ENCODE data around the gene ATP5PF. TPM values are rescaled to one million over a fixed set of nuclear protein-coding genes. Genes with fewer than 3 reads are reported as not detected.

The ATP5PF gene
- total and polyA plus RNA-seq, 2 donors (not counting 3 experiments of a cell fraction or from before 2014, with no cell fraction given), result 132 to 194 TPM

- FAIRE-seq (no peak), DNase-seq (ENCODE audit: low read depth, low spot score) (peak; percentile 66)
- Histone ChIP-seq H3K36me3 (ENCODE audit: control insufficient read depth in 2 of 2, extremely low read depth in 1 of 2, insufficient read depth in 2 of 2, low read length in 2 of 2) (no peaks in the 10 kb centered on the region), H3K4me2 (ENCODE audit: insufficient read depth, low read length) (no peak overlapping the region), H3K4me1 (ENCODE audit: control insufficient read depth, extremely low read depth, insufficient read depth, low read length) (no peaks in the 10 kb centered on the region), H3K9me1 (replicated peaks; ENCODE audit: control insufficient read depth, extremely low read depth, insufficient read depth, low read length) (no peaks in the 10 kb centered on the region), H2AFZ (ENCODE audit: low read depth, low read length) (no peak overlapping the region), H3K27me3 (ENCODE audit: control insufficient read depth in 2 of 2, insufficient read depth in 2 of 2, low read length in 2 of 2) (no peaks in the 10 kb centered on the region), H3K9me3 (replicated peaks; ENCODE audit: control insufficient read depth, insufficient read depth, low read length) (no peaks in the 10 kb centered on the region), H3K4me3 (replicated peaks in 1 of 3; ENCODE audit: insufficient read depth in 1 of 3, low read depth in 1 of 3, low read length in 3 of 3) (no peak overlapping the region), H3K27ac (ENCODE audit: insufficient read depth, low read depth, low read length) (no peak overlapping the region), H4K20me1 (replicated peaks; ENCODE audit: control insufficient read depth, extremely low read depth, insufficient read depth, low read length) (no peaks in the 10 kb centered on the region), H3K79me2 (ENCODE audit: control insufficient read depth, insufficient read depth, low read length) (no peaks in the 10 kb centered on the region), H3K9ac (replicated peaks; ENCODE audit: extremely low read depth, insufficient read depth, low read length) (no peak overlapping the region)
- intact Hi-C loops (cut with micrococcal nuclease), result no loop called here
- ChIA-PET CTCF (interaction anchor here (0.8 kb wide), 1 partner anchor 18 kb away, joined by 3 read pairs; no protein-coding TSS in a partner anchor), POLR2A (no interaction called here)
- no TSS peak for BruUV-seq (replicated peaks)
- TF ChIP-seq GATA2 (IDR thresholded peaks at IDR 0.05; ENCODE audit: insufficient read depth, insufficient read length, low read depth, low read length) (no peak), JUN (IDR thresholded peaks at IDR 0.05; ENCODE audit: borderline replicate concordance, insufficient read depth, insufficient read length, low read depth) (peak; percentile 8), FOS (IDR thresholded peaks at IDR 0.05; ENCODE audit: borderline replicate concordance, insufficient read depth, low read length) (no peak)
- dilution Hi-C loops (cut with MboI; ENCODE audit: extremely low pct_ligation_motif_present, low sequenced_read_pairs), result no loop called here
Measured at GRCh38 chr21:25772686-25773085, 38.0 kb upstream of the ATP5PF start.

- ChIA-PET POLR2A (no interaction called here), CTCF (interaction anchor here (0.6 to 1.6 kb wide), 3 partner anchors 9 to 384 kb away, joined by 3 read pairs; no protein-coding TSS in a partner anchor)
- DNase-seq (ENCODE audit: low read depth, low spot score) (no peak), FAIRE-seq (no peak)
- Histone ChIP-seq H3K36me3 (ENCODE audit: control insufficient read depth in 2 of 2, extremely low read depth in 1 of 2, insufficient read depth in 2 of 2, low read length in 2 of 2) (peaks cover 2 to 4% of the 10 kb centered on the region in 2 experiments), H3K9me1 (replicated peaks; ENCODE audit: control insufficient read depth, extremely low read depth, insufficient read depth, low read length) (no peaks in the 10 kb centered on the region), H3K27ac (ENCODE audit: insufficient read depth, low read depth, low read length) (no peak overlapping the region), H3K27me3 (ENCODE audit: control insufficient read depth in 2 of 2, insufficient read depth in 2 of 2, low read length in 2 of 2) (no peaks in the 10 kb centered on the region), H3K9me3 (replicated peaks; ENCODE audit: control insufficient read depth, insufficient read depth, low read length) (no peaks in the 10 kb centered on the region), H3K79me2 (ENCODE audit: control insufficient read depth, insufficient read depth, low read length) (no peaks in the 10 kb centered on the region), H2AFZ (ENCODE audit: low read depth, low read length) (no peak overlapping the region), H3K9ac (replicated peaks; ENCODE audit: extremely low read depth, insufficient read depth, low read length) (no peak overlapping the region), H3K4me1 (ENCODE audit: control insufficient read depth, extremely low read depth, insufficient read depth, low read length) (no peaks in the 10 kb centered on the region), H3K4me3 (replicated peaks in 1 of 3; ENCODE audit: insufficient read depth in 1 of 3, low read depth in 1 of 3, low read length in 3 of 3) (no peak overlapping the region), H4K20me1 (replicated peaks; ENCODE audit: control insufficient read depth, extremely low read depth, insufficient read depth, low read length) (no peaks in the 10 kb centered on the region), H3K4me2 (ENCODE audit: insufficient read depth, low read length) (no peak overlapping the region)
- no TSS peak for BruUV-seq (replicated peaks)
- dilution Hi-C loops (cut with MboI; ENCODE audit: extremely low pct_ligation_motif_present, low sequenced_read_pairs), result no loop called here
- intact Hi-C loops (cut with micrococcal nuclease), result no loop called here
- TF ChIP-seq POLR2AphosphoS5 (IDR thresholded peaks at IDR 0.05; ENCODE audit: insufficient read depth, low read depth, low read length) (no peak), EZH2 (IDR thresholded peaks at IDR 0.05; ENCODE audit: borderline replicate concordance, low read depth, low read length, severe bottlenecking) (no peak), JUN (IDR thresholded peaks at IDR 0.05; ENCODE audit: borderline replicate concordance, insufficient read depth, insufficient read length, low read depth) (no peak), MAX (IDR thresholded peaks at IDR 0.05; ENCODE audit: insufficient read depth, insufficient read length) (no peak), GATA2 (IDR thresholded peaks at IDR 0.05; ENCODE audit: insufficient read depth, insufficient read length, low read depth, low read length) (no peak), FOS (IDR thresholded peaks at IDR 0.05; ENCODE audit: borderline replicate concordance, insufficient read depth, low read length) (no peak), MYC (IDR thresholded peaks at IDR 0.05; ENCODE audit: low read depth, low read length) (no peak), POLR2A (IDR thresholded peaks at IDR 0.05; ENCODE audit: low read depth, low read length) (no peak), CTCF (IDR thresholded peaks at IDR 0.05; ENCODE audit: extremely low read depth in 1 of 2, insufficient read depth in 1 of 2, low read depth in 1 of 2, low read length in 2 of 2) (no peak)
Measured at GRCh38 chr21:25767921-25768320, 33.2 kb upstream of the ATP5PF start.
